Measurements from ENCODE around the gene KATNIP.

Gene KATNIP

GRCh38 chr16:27505297-27506236 lies 44.4 kb upstream of the KATNIP start:
- Histone ChIP-seq H3K9me3 (ENCODE audit: control insufficient read depth, low read length) (no peaks in the 10 kb centered on the region), H3K14ac (ENCODE audit: low read length in 2 of 2) (no peak overlapping the region), H3K9ac (ENCODE audit: low read length) (no peak overlapping the region), H2AK5ac (ENCODE audit: low read length, severe bottlenecking) (no peak overlapping the region), H2AFZ (ENCODE audit: low read depth, low read length) (no peak overlapping the region), H3K4ac (ENCODE audit: low read depth in 1 of 2, low read length in 2 of 2) (no peak overlapping the region), H2BK12ac (ENCODE audit: low read length in 2 of 2) (no peak overlapping the region), H3K18ac (ENCODE audit: low read depth in 1 of 2, low read length in 2 of 2) (no peak overlapping the region), H3K4me1 (ENCODE audit: control insufficient read depth, insufficient read depth, low read depth, low read length) (peaks cover 2% of the 10 kb centered on the region), H3K4me3 (ENCODE audit: insufficient read depth in 1 of 2, low read depth in 1 of 2, low read length in 2 of 2) (no peak overlapping the region), H3K36me3 (ENCODE audit: control insufficient read depth in 1 of 2, insufficient read depth in 2 of 2, low read depth in 1 of 2, low read length in 2 of 2) (peaks cover 79 to 95% of the 10 kb centered on the region in 2 experiments), H3K4me2 (ENCODE audit: low read length, poor library complexity, severe bottlenecking) (no peak overlapping the region), H3K27ac (ENCODE audit: low read length, poor library complexity, severe bottlenecking) (no peak overlapping the region), H3K79me1 (replicated peaks; ENCODE audit: low read length, poor library complexity, severe bottlenecking) (peaks cover 9% of the 10 kb centered on the region), H2BK15ac (ENCODE audit: low read depth, poor library complexity, severe bottlenecking) (no peak overlapping the region), H2BK120ac (ENCODE audit: low read depth, low read length) (no peak overlapping the region), H3K23ac (ENCODE audit: low read length in 2 of 2) (no peak overlapping the region), H4K91ac (ENCODE audit: low read length) (no peak overlapping the region), H3K27me3 (ENCODE audit: control insufficient read depth in 1 of 2, insufficient read depth in 1 of 2, low read length in 2 of 2) (no peaks in the 10 kb centered on the region), H2BK5ac (ENCODE audit: low read depth, low read length, poor library complexity, severe bottlenecking) (no peak overlapping the region), H4K8ac (ENCODE audit: low read length) (no peak overlapping the region)
- 94% methylated on average over 13 of the region's 13 CpGs for WGBS
- no peak for DNase-seq

- H3K27ac ChIP-seq (ENCODE audit: low read length, poor library complexity, severe bottlenecking): no peak overlapping the region
- no peaks in the 10 kb centered on the region for H3K27me3 ChIP-seq (ENCODE audit: control insufficient read depth in 1 of 2, insufficient read depth in 1 of 2, low read length in 2 of 2)
- no peak overlapping the region for H2BK12ac ChIP-seq (ENCODE audit: low read length in 2 of 2)
- no peak overlapping the region for H3K4me2 ChIP-seq (ENCODE audit: low read length, poor library complexity, severe bottlenecking)
- H3K36me3 ChIP-seq (ENCODE audit: control insufficient read depth in 1 of 2, insufficient read depth in 2 of 2, low read depth in 1 of 2, low read length in 2 of 2): peaks cover 73 to 95% of the 10 kb centered on the region in 2 experiments
- no peak overlapping the region for H3K18ac ChIP-seq (ENCODE audit: low read depth in 1 of 2, low read length in 2 of 2)
- H3K79me1 ChIP-seq (replicated peaks; ENCODE audit: low read length, poor library complexity, severe bottlenecking): peaks cover 13% of the 10 kb centered on the region
- H3K4ac ChIP-seq (ENCODE audit: low read depth in 1 of 2, low read length in 2 of 2): no peak overlapping the region
- H3K23ac ChIP-seq (ENCODE audit: low read length in 2 of 2): no peak overlapping the region
- H2BK15ac ChIP-seq (ENCODE audit: low read depth, poor library complexity, severe bottlenecking): no peak overlapping the region
- no peak overlapping the region for H2AFZ ChIP-seq (ENCODE audit: low read depth, low read length)
- H3K9ac ChIP-seq (ENCODE audit: low read length): no peak overlapping the region
- H2BK5ac ChIP-seq (ENCODE audit: low read depth, low read length, poor library complexity, severe bottlenecking): no peak overlapping the region
- no peak overlapping the region for H4K91ac ChIP-seq (ENCODE audit: low read length)
- H2BK120ac ChIP-seq (ENCODE audit: low read depth, low read length): no peak overlapping the region
- H3K4me1 ChIP-seq (ENCODE audit: control insufficient read depth, insufficient read depth, low read depth, low read length): peaks cover 5% of the 10 kb centered on the region
- WGBS: 97% methylated on average over 17 of the region's 17 CpGs
- H3K14ac ChIP-seq (ENCODE audit: low read length in 2 of 2): no peak overlapping the region
- no peak for DNase-seq
- no peak overlapping the region for H2AK5ac ChIP-seq (ENCODE audit: low read length, severe bottlenecking)
- no peak overlapping the region for H4K8ac ChIP-seq (ENCODE audit: low read length)
- H3K4me3 ChIP-seq (ENCODE audit: insufficient read depth in 1 of 2, low read depth in 1 of 2, low read length in 2 of 2): no peak overlapping the region
- no peaks in the 10 kb centered on the region for H3K9me3 ChIP-seq (ENCODE audit: control insufficient read depth, low read length)
Measured at GRCh38 chr16:27506771-27507170, 43.2 kb upstream of the KATNIP start.

GRCh38 chr16:27508476-27508875 lies 41.5 kb upstream of the KATNIP start:
- Histone ChIP-seq H2AFZ (ENCODE audit: low read depth, low read length) (no peak overlapping the region), H3K79me1 (replicated peaks; ENCODE audit: low read length, poor library complexity, severe bottlenecking) (peaks cover 14% of the 10 kb centered on the region), H3K4me1 (ENCODE audit: control insufficient read depth, insufficient read depth, low read depth, low read length) (peaks cover 7% of the 10 kb centered on the region), H3K36me3 (ENCODE audit: control insufficient read depth in 1 of 2, insufficient read depth in 2 of 2, low read depth in 1 of 2, low read length in 2 of 2) (peaks cover 60 to 93% of the 10 kb centered on the region in 2 experiments), H3K4me3 (ENCODE audit: insufficient read depth in 1 of 2, low read depth in 1 of 2, low read length in 2 of 2) (no peak overlapping the region), H2BK5ac (ENCODE audit: low read depth, low read length, poor library complexity, severe bottlenecking) (no peak overlapping the region), H4K91ac (ENCODE audit: low read length) (no peak overlapping the region), H3K27ac (ENCODE audit: low read length, poor library complexity, severe bottlenecking) (no peak overlapping the region), H2BK15ac (ENCODE audit: low read depth, poor library complexity, severe bottlenecking) (no peak overlapping the region), H3K4ac (ENCODE audit: low read depth in 1 of 2, low read length in 2 of 2) (no peak overlapping the region), H3K27me3 (ENCODE audit: control insufficient read depth in 1 of 2, insufficient read depth in 1 of 2, low read length in 2 of 2) (no peaks in the 10 kb centered on the region), H3K18ac (ENCODE audit: low read depth in 1 of 2, low read length in 2 of 2) (no peak overlapping the region), H3K9me3 (ENCODE audit: control insufficient read depth, low read length) (no peaks in the 10 kb centered on the region), H4K8ac (ENCODE audit: low read length) (no peak overlapping the region), H2BK120ac (ENCODE audit: low read depth, low read length) (no peak overlapping the region), H2BK12ac (ENCODE audit: low read length in 2 of 2) (no peak overlapping the region), H2AK5ac (ENCODE audit: low read length, severe bottlenecking) (no peak overlapping the region), H3K4me2 (ENCODE audit: low read length, poor library complexity, severe bottlenecking) (no peak overlapping the region), H3K14ac (ENCODE audit: low read length in 2 of 2) (no peak overlapping the region), H3K9ac (ENCODE audit: low read length) (no peak overlapping the region), H3K23ac (ENCODE audit: low read length in 2 of 2) (no peak overlapping the region)
- WGBS: 99% methylated on average over 9 of the region's 9 CpGs
- no peak for DNase-seq

- 86% methylated on average over 21 of the region's 22 CpGs for WGBS
- no peak overlapping the region for H3K23ac ChIP-seq (ENCODE audit: low read length in 2 of 2)
- H2BK120ac ChIP-seq (ENCODE audit: low read depth, low read length): no peak overlapping the region
- H3K4ac ChIP-seq (ENCODE audit: low read depth in 1 of 2, low read length in 2 of 2): no peak overlapping the region
- H2AK5ac ChIP-seq (ENCODE audit: low read length, severe bottlenecking): no peak overlapping the region
- peaks cover 28% of the 10 kb centered on the region for H3K79me1 ChIP-seq (replicated peaks; ENCODE audit: low read length, poor library complexity, severe bottlenecking)
- no peak overlapping the region for H2BK15ac ChIP-seq (ENCODE audit: low read depth, poor library complexity, severe bottlenecking)
- H3K4me1 ChIP-seq (ENCODE audit: control insufficient read depth, insufficient read depth, low read depth, low read length): peaks cover 7% of the 10 kb centered on the region
- H3K27me3 ChIP-seq (ENCODE audit: control insufficient read depth in 1 of 2, insufficient read depth in 1 of 2, low read length in 2 of 2): no peaks in the 10 kb centered on the region
- no peak for DNase-seq
- no peak overlapping the region for H3K9ac ChIP-seq (ENCODE audit: low read length)
- H2BK12ac ChIP-seq (ENCODE audit: low read length in 2 of 2): no peak overlapping the region
- no peak overlapping the region for H3K27ac ChIP-seq (ENCODE audit: low read length, poor library complexity, severe bottlenecking)
- H2BK5ac ChIP-seq (ENCODE audit: low read depth, low read length, poor library complexity, severe bottlenecking): no peak overlapping the region
- H3K14ac ChIP-seq (ENCODE audit: low read length in 2 of 2): no peak overlapping the region
- no peaks in the 10 kb centered on the region for H3K9me3 ChIP-seq (ENCODE audit: control insufficient read depth, low read length)
- H3K4me3 ChIP-seq (ENCODE audit: insufficient read depth in 1 of 2, low read depth in 1 of 2, low read length in 2 of 2): no peak overlapping the region
- no peak overlapping the region for H3K4me2 ChIP-seq (ENCODE audit: low read length, poor library complexity, severe bottlenecking)
- H4K91ac ChIP-seq (ENCODE audit: low read length): no peak overlapping the region
- H3K36me3 ChIP-seq (ENCODE audit: control insufficient read depth in 1 of 2, insufficient read depth in 2 of 2, low read depth in 1 of 2, low read length in 2 of 2): peaks cover 63 to 88% of the 10 kb centered on the region in 2 experiments
- H3K18ac ChIP-seq (ENCODE audit: low read depth in 1 of 2, low read length in 2 of 2): no peak overlapping the region
- H2AFZ ChIP-seq (ENCODE audit: low read depth, low read length): no peak overlapping the region
- no peak overlapping the region for H4K8ac ChIP-seq (ENCODE audit: low read length)
Measured at GRCh38 chr16:27511657-27512448, 38.1 kb upstream of the KATNIP start.
